Esophagus muscularis mucosa (tissue), 3 donors: ENCODE results near the gene SLC25A10.

Experiments used
- POLR2A ChIP-seq: fragments of 450-650 bp; IDR thresholded peaks from one replicate; pipeline ENCODE4 v1.6.1; 2017; ENCODE audit warnings: antibody characterized with exemption, moderate library complexity, mild to moderate bottlenecking, low read depth
- TF ChIP-seq, protein P1 (sequence below), 3 experiments: fragments of 200-600 bp in 2 of 3; fragments of 450-650 bp in 1 of 3; sonication (generic) in 2 of 3; IDR thresholded peaks; one replicate each; pipeline ENCODE4 v1.5.1; 2017 to 2019; ENCODE audit warnings: antibody characterized with exemption in 3 of 3, mild to moderate bottlenecking in 2 of 3, moderate library complexity in 1 of 3

DNA sequence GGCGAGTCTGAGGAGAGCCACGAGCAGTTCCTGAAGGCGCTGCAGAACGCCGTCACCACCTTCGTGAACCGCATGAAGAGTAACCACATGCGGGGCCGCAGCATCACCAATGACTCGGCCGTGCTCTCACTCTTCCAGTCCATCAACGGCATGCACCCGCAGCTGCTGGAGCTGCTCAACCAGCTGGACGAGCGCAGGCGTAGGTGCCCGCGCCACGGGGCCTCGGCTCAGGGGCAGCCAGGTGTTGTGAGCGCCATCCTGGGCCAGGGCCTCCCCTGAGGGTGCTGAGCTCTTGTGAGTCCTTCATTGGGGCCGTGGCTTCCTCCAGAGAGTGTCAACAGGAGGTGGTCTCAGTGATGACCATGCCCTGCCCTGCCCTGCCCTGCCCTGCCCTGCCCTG, 16.3 kb upstream of the SLC25A10 start:
- TF ChIP-seq, protein P1, sequence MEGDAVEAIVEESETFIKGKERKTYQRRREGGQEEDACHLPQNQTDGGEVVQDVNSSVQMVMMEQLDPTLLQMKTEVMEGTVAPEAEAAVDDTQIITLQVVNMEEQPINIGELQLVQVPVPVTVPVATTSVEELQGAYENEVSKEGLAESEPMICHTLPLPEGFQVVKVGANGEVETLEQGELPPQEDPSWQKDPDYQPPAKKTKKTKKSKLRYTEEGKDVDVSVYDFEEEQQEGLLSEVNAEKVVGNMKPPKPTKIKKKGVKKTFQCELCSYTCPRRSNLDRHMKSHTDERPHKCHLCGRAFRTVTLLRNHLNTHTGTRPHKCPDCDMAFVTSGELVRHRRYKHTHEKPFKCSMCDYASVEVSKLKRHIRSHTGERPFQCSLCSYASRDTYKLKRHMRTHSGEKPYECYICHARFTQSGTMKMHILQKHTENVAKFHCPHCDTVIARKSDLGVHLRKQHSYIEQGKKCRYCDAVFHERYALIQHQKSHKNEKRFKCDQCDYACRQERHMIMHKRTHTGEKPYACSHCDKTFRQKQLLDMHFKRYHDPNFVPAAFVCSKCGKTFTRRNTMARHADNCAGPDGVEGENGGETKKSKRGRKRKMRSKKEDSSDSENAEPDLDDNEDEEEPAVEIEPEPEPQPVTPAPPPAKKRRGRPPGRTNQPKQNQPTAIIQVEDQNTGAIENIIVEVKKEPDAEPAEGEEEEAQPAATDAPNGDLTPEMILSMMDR (IDR thresholded peaks at IDR 0.05), result no peak
- TF ChIP-seq POLR2A, result no peak
